HepG2 (cell line): ENCODE data around the gene SLC12A5. TPM values are rescaled to one million over a fixed set of nuclear protein-coding genes. Genes with fewer than 3 reads are reported as not detected.

Experiments
- ATF2 ChIP-seq: sonication (generic); formaldehyde crosslinking; IDR thresholded peaks from 2 replicates; pipeline ENCODE4 v1.4.0; 2020; ENCODE audit warnings: missing genetic modification reagents
- EEA1 ChIP-seq: sonication (generic); formaldehyde crosslinking; IDR thresholded peaks from 2 replicates; pipeline ENCODE4 v1.5.1; 2020; ENCODE audit warnings: mild to moderate bottlenecking, missing genetic modification reagents, borderline replicate concordance
- FOXK2 ChIP-seq: fragments of 450-650 bp; IDR thresholded peaks from 2 replicates; pipeline ENCODE4 v1.6.1; 2016
- GTF2F1 ChIP-seq: fragments of 150-350 bp; IDR thresholded peaks from 2 replicates; pipeline ENCODE4 v1.6.1; 2014; ENCODE audit warnings: low read length
- HCFC1 ChIP-seq: fragments of 150-350 bp; IDR thresholded peaks from 2 replicates; pipeline ENCODE4 v1.6.1; 2014; ENCODE audit warnings: low read depth, low read length
- HMGXB4 ChIP-seq, 2 experiments: sonication (generic) in 1 of 2; formaldehyde crosslinking in 1 of 2; IDR thresholded peaks; 2 replicates each; pipeline versions ENCODE4 v1.4.0 to v1.6.1; 2018 to 2020; ENCODE audit warnings: missing genetic modification reagents in 2 of 2, borderline replicate concordance in 1 of 2, low read depth in 1 of 2, mild to moderate bottlenecking in 1 of 2, missing biosample characterization in 1 of 2
- HNF4G ChIP-seq, 2 experiments: sonication (generic) in 1 of 2; formaldehyde crosslinking in 1 of 2; IDR thresholded peaks; 2 replicates each; pipeline versions ENCODE4 v1.4.0 to v1.6.1; 2011 to 2020; ENCODE audit warnings: borderline replicate concordance in 2 of 2, low read depth in 2 of 2, mild to moderate bottlenecking in 2 of 2, low read length in 1 of 2, missing genetic modification reagents in 1 of 2, moderate library complexity in 1 of 2
- KDM5B ChIP-seq: sonication (generic); formaldehyde crosslinking; IDR thresholded peaks from 2 replicates; pipeline ENCODE4 v1.4.0; 2020; ENCODE audit warnings: missing genetic modification reagents, mild to moderate bottlenecking, borderline replicate concordance
- MXD4 ChIP-seq: IDR thresholded peaks from 2 replicates; pipeline ENCODE4 v1.6.1; 2016; ENCODE audit warnings: mild to moderate bottlenecking, missing biosample characterization, missing genetic modification reagents
- NFKBIZ ChIP-seq: IDR thresholded peaks from 2 replicates; pipeline ENCODE4 v1.6.1; 2018; ENCODE audit warnings: missing genetic modification reagents, missing compliant biosample characterization
- NR3C1 ChIP-seq: sonication (generic); formaldehyde crosslinking; IDR thresholded peaks from 2 replicates; pipeline ENCODE4 v1.4.0; 2020; ENCODE audit warnings: missing genetic modification reagents
- PRMT3 ChIP-seq: sonication (generic); formaldehyde crosslinking; IDR thresholded peaks from 2 replicates; pipeline ENCODE4 v1.8.1; 2022; ENCODE audit warnings: low read depth, mild to moderate bottlenecking, moderate library complexity, missing genetic modification reagents, borderline replicate concordance
- THAP8 ChIP-seq: sonication (generic); formaldehyde crosslinking; IDR thresholded peaks from 2 replicates; pipeline ENCODE4 v1.5.1; 2020; ENCODE audit warnings: missing genetic modification reagents, mild to moderate bottlenecking, borderline replicate concordance
- TRIM24 ChIP-seq: sonication (generic); formaldehyde crosslinking; IDR thresholded peaks from 2 replicates; pipeline ENCODE4 v1.8.0; 2022; ENCODE audit warnings: mild to moderate bottlenecking, missing genetic modification reagents
- YY1 ChIP-seq: IDR thresholded peaks from 2 replicates; pipeline ENCODE4 v1.6.1; 2011; ENCODE audit warnings: low read length, low read depth, moderate library complexity, mild to moderate bottlenecking; ENCODE audit not compliant: insufficient read depth, insufficient replicate concordance
- ZNF136 ChIP-seq: sonication (generic); formaldehyde crosslinking; IDR thresholded peaks from 2 replicates; pipeline ENCODE4 v1.8.1; 2022; ENCODE audit warnings: low read depth, mild to moderate bottlenecking, moderate library complexity, missing genetic modification reagents
- ZNF276 ChIP-seq: sonication (generic); formaldehyde crosslinking; IDR thresholded peaks from 2 replicates; pipeline ENCODE4 v1.4.0; 2020; ENCODE audit warnings: mild to moderate bottlenecking, low read depth, missing genetic modification reagents
- ZNF512 ChIP-seq: sonication (generic); formaldehyde crosslinking; IDR thresholded peaks from 2 replicates; pipeline ENCODE4 v1.4.0; 2020; ENCODE audit warnings: mild to moderate bottlenecking, missing genetic modification reagents
- ZNF629 ChIP-seq: sonication (generic); formaldehyde crosslinking; conservative IDR thresholded peaks from 2 replicates; pipeline ENCODE4 v1.5.0; 2020; ENCODE audit warnings: missing genetic modification reagents
- ZNF740 ChIP-seq: sonication (generic); formaldehyde crosslinking; IDR thresholded peaks from 2 replicates; pipeline ENCODE4 v1.4.0; 2020; ENCODE audit warnings: missing genetic modification reagents
- polyA plus RNA-seq, 8 experiments: library from polyadenylated mRNA; depleted of rRNA in 3 of 8; stranded (reverse) in 7 of 8; unstranded in 1 of 8; fragments of >200 nt; fragmentation: Illumina TruSeq in 4 of 8; extraction: Trizol in 4 of 8; gene quantifications; 2 replicates each; pipeline versions ENCODE4 v1.2.1 to v1.2.3, GENCODE V29; 2011 to 2016; ENCODE audit warnings: low read depth in 4 of 8, missing spikeins in 1 of 8, mixed read lengths in 1 of 8; ENCODE audit not compliant: insufficient read depth in 1 of 8
- total RNA-seq, 5 experiments: library from RNA; depleted of rRNA; stranded (reverse); fragments of >200 nt; fragmentation: Illumina TruSeq; extraction: Trizol; gene quantifications; 2 replicates each; pipeline ENCODE4 v1.2.3, GENCODE V29; 2016; ENCODE audit warnings: low read depth in 1 of 5

The SLC12A5 gene
- total and polyA plus RNA-seq, 2 of the 13 experiments (the other 11 are each of a cell fraction or from before 2014, with no cell fraction given), result 4.3 to 5.4 TPM

GRCh38 chr20:46013829-46014516, 15.0 kb upstream of the SLC12A5 start (continued):
- peak; percentile 63; the same call in 1 of the 2 replicates for TF ChIP-seq ZNF512 (CRISPR knock-in tag)
- TF ChIP-seq TRIM24 (CRISPR knock-in tag), result no peak
- peak; percentile 85 for TF ChIP-seq KDM5B (CRISPR knock-in tag)
- no peak for TF ChIP-seq GTF2F1
- no peak for TF ChIP-seq ZNF740 (CRISPR knock-in tag)
- TF ChIP-seq MXD4 (CRISPR knock-in tag), result no peak
- 0 out of 2 replicates have a peak, but pooled peaks have one; percentile 41 for TF ChIP-seq NFKBIZ
- 0 out of 2 replicates have a peak, but pooled peaks have one; percentile 71 for TF ChIP-seq ZNF276 (CRISPR knock-in tag)
- TF ChIP-seq HMGXB4 (CRISPR knock-in tag; IDR thresholded peaks at IDR 0.05; ENCODE audit: borderline replicate concordance in 1 of 2, low read depth in 1 of 2), result peak; percentile 70 to 94; a peak in 3 of 4 replicates
- peak; percentile 44 for TF ChIP-seq ATF2
- TF ChIP-seq THAP8 (CRISPR knock-in tag), result 0 out of 2 replicates have a peak, but pooled peaks have one; percentile 41
- TF ChIP-seq FOXK2, result no peak
- TF ChIP-seq EEA1 (CRISPR knock-in tag), result 0 out of 2 replicates have a peak, but pooled peaks have one; percentile 62
- TF ChIP-seq PRMT3 (CRISPR knock-in tag), result 0 out of 2 replicates have a peak, but pooled peaks have one; percentile 26
- TF ChIP-seq ZNF629 (CRISPR knock-in tag), result no peak
- peak; percentile 73 for TF ChIP-seq YY1
- peak; percentile 30; the same call in 1 of the 2 replicates for TF ChIP-seq HNF4G (IDR thresholded peaks at IDR 0.05; ENCODE audit: borderline replicate concordance, low read depth, low read length)
- peak; percentile 33; the same call in 1 of the 2 replicates for TF ChIP-seq HNF4G (CRISPR knock-in tag; IDR thresholded peaks at IDR 0.05; ENCODE audit: borderline replicate concordance, low read depth)
- no peak for TF ChIP-seq ZNF136 (CRISPR knock-in tag)
- 0 out of 2 replicates have a peak, but pooled peaks have one; percentile 27 for TF ChIP-seq NR3C1 (CRISPR knock-in tag)
- TF ChIP-seq HCFC1, result peak; percentile 39
